HG03565 (cell line): ENCODE data around the gene RB1.

Source experiments
- ATAC-seq: cut with Tn5 transposase; IDR thresholded peaks from one replicate; pipeline ENCODE4 v1.9.1; 2021; ENCODE audit warnings: mild to moderate bottlenecking, moderate library complexity; ENCODE audit not compliant: unreplicated experiment

RB1 gene

GRCh38 chr13:48526286-48526685 lies 222.7 kb downstream of the RB1 start:
- ATAC-seq, result no peak

- ATAC-seq, result no peak
Observed at GRCh38 chr13:48527955-48528354, 224.4 kb downstream of the RB1 start.

- ATAC-seq, result no peak
Observed at GRCh38 chr13:48528720-48529119, 225.2 kb downstream of the RB1 start.

- ATAC-seq, result no peak
Observed at GRCh38 chr13:48530833-48531232, 227.3 kb downstream of the RB1 start.
